Measurements from ENCODE around the gene ANXA6. TPM values are rescaled to one million over a fixed set of nuclear protein-coding genes. Genes with fewer than 3 reads are reported as not detected.
"Not testable (repeated sequence)": the region's sequence is repeated elsewhere in the genome, so short reads cannot be mapped to it uniquely, and the experiment has no call there.

ANXA6 gene
- total RNA-seq, 1 donor from 2014 or later: 197 TPM

- no peak for DNase-seq (ENCODE audit: low spot score in 2 of 2, unreplicated experiment in 2 of 2)
- Mint-ChIP-seq H3K4me3 (no peak overlapping the region), H3K27me3 (ENCODE audit: low read depth) (no peaks in the 10 kb centered on the region), H3K36me3 (no peaks in the 10 kb centered on the region), H3K9me3 (no peaks in the 10 kb centered on the region), H3K27ac (no peak overlapping the region), H3K4me1 (no peaks in the 10 kb centered on the region)
- TF ChIP-seq, protein P1, sequence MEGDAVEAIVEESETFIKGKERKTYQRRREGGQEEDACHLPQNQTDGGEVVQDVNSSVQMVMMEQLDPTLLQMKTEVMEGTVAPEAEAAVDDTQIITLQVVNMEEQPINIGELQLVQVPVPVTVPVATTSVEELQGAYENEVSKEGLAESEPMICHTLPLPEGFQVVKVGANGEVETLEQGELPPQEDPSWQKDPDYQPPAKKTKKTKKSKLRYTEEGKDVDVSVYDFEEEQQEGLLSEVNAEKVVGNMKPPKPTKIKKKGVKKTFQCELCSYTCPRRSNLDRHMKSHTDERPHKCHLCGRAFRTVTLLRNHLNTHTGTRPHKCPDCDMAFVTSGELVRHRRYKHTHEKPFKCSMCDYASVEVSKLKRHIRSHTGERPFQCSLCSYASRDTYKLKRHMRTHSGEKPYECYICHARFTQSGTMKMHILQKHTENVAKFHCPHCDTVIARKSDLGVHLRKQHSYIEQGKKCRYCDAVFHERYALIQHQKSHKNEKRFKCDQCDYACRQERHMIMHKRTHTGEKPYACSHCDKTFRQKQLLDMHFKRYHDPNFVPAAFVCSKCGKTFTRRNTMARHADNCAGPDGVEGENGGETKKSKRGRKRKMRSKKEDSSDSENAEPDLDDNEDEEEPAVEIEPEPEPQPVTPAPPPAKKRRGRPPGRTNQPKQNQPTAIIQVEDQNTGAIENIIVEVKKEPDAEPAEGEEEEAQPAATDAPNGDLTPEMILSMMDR (IDR thresholded peaks at IDR 0.05; ENCODE audit: unreplicated experiment): no peak
Observed at GRCh38 chr5:151199581-151200185, 42.1 kb upstream of the ANXA6 start.

GRCh38 chr5:151198861-151199260 lies 41.3 kb upstream of the ANXA6 start:
- Mint-ChIP-seq H3K27ac (no peak overlapping the region), H3K9me3 (no peaks in the 10 kb centered on the region), H3K36me3 (no peaks in the 10 kb centered on the region), H3K27me3 (ENCODE audit: low read depth) (no peaks in the 10 kb centered on the region), H3K4me1 (no peaks in the 10 kb centered on the region), H3K4me3 (no peak overlapping the region)
- peak in 1 of 2 experiments; percentile 6 for DNase-seq (ENCODE audit: low spot score in 2 of 2, unreplicated experiment in 2 of 2)
- TF ChIP-seq, protein P1 (IDR thresholded peaks at IDR 0.05; ENCODE audit: unreplicated experiment): no peak

- peak in 1 of 2 experiments; percentile 13 for DNase-seq (ENCODE audit: low spot score in 2 of 2, unreplicated experiment in 2 of 2)
- not testable (repeated sequence) for H3K4me1 Mint-ChIP-seq; H3K4me3 Mint-ChIP-seq; H3K27ac Mint-ChIP-seq; H3K27me3 Mint-ChIP-seq (ENCODE audit: low read depth); H3K36me3 Mint-ChIP-seq; H3K9me3 Mint-ChIP-seq
Observed at GRCh38 chr5:151197291-151197600, 39.7 kb upstream of the ANXA6 start.

GRCh38 chr5:151196556-151197290 lies 39.1 kb upstream of the ANXA6 start:
- TF ChIP-seq, protein P1 (IDR thresholded peaks at IDR 0.05; ENCODE audit: unreplicated experiment): no peak
- no peak overlapping the region for H3K4me3 Mint-ChIP-seq
- H3K36me3 Mint-ChIP-seq: peaks cover 4% of the 10 kb centered on the region
- no peak overlapping the region for H3K27ac Mint-ChIP-seq
- H3K9me3 Mint-ChIP-seq: peaks cover 7% of the 10 kb centered on the region
- DNase-seq (ENCODE audit: low spot score in 2 of 2, unreplicated experiment in 2 of 2): no peak
- H3K27me3 Mint-ChIP-seq (ENCODE audit: low read depth): no peaks in the 10 kb centered on the region
- no peaks in the 10 kb centered on the region for H3K4me1 Mint-ChIP-seq

DNA sequence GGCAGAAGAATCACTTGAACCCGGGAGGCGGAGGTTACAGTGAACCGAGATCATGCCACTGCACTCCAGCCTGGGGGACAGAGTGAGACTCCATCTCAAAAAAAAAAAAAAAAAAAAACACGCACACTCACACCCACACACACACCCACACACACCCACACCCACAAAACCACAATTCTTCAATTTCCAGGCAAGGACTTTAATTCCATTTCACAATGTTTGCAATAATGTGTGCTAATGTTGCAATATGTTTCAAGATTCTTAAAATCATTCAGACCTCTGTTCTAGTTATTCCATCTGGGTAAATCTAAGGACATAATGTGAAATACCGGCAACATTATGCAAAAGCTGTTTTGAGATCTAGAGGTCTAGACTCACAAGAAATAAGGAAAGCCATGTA lies 38.0 kb upstream of the ANXA6 start:
- no peaks in the 10 kb centered on the region for H3K4me1 Mint-ChIP-seq
- H3K27ac Mint-ChIP-seq: no peak overlapping the region
- DNase-seq (ENCODE audit: low spot score in 2 of 2, unreplicated experiment in 2 of 2): no peak
- peaks cover 17% of the 10 kb centered on the region for H3K9me3 Mint-ChIP-seq
- H3K36me3 Mint-ChIP-seq: peaks cover 11% of the 10 kb centered on the region
- no peaks in the 10 kb centered on the region for H3K27me3 Mint-ChIP-seq (ENCODE audit: low read depth)
- no peak overlapping the region for H3K4me3 Mint-ChIP-seq
- TF ChIP-seq, protein P1 (IDR thresholded peaks at IDR 0.05; ENCODE audit: unreplicated experiment): no peak

- DNase-seq (ENCODE audit: low spot score in 2 of 2, unreplicated experiment in 2 of 2): no peak
- H3K36me3 Mint-ChIP-seq: peaks cover 20% of the 10 kb centered on the region
- H3K9me3 Mint-ChIP-seq: peaks cover 36% of the 10 kb centered on the region
- H3K4me1 Mint-ChIP-seq: no peaks in the 10 kb centered on the region
- H3K27ac Mint-ChIP-seq: no peak overlapping the region
- TF ChIP-seq, protein P1 (IDR thresholded peaks at IDR 0.05; ENCODE audit: unreplicated experiment): no peak
- H3K27me3 Mint-ChIP-seq (ENCODE audit: low read depth): no peaks in the 10 kb centered on the region
- H3K4me3 Mint-ChIP-seq: no peak overlapping the region
Observed at GRCh38 chr5:151192626-151193025, 35.0 kb upstream of the ANXA6 start.

Measured in mesothelial cell of epicardium (in vitro differentiated cells).